IPS-20b (cell line): ENCODE results near the gene IL1B.

ENCODE experiments used
- H3K27ac ChIP-seq: one replicate; pipeline ENCODE4 v1.5.1; 2013; ENCODE audit warnings: low read length
- H3K27me3 ChIP-seq: 2 replicates; pipeline ENCODE4 v1.6.1; 2013; ENCODE audit warnings: mild to moderate bottlenecking, low read length, inconsistent platforms; ENCODE audit not compliant: insufficient read depth
- H3K36me3 ChIP-seq: 2 replicates; pipeline ENCODE4 v1.6.1; 2013; ENCODE audit warnings: low read depth, mild to moderate bottlenecking, inconsistent platforms, low read length, moderate library complexity; ENCODE audit not compliant: insufficient read depth
- H3K4me1 ChIP-seq: 2 replicates; pipeline ENCODE4 v1.6.1; 2013; ENCODE audit warnings: mild to moderate bottlenecking, control low read depth, inconsistent platforms, low read length, moderate library complexity; ENCODE audit not compliant: insufficient read depth
- H3K4me3 ChIP-seq: 2 replicates; pipeline ENCODE4 v1.5.1; 2013; ENCODE audit warnings: mild to moderate bottlenecking, low read length, inconsistent platforms
- H3K9ac ChIP-seq: 2 replicates; pipeline ENCODE4 v1.6.1; 2013; ENCODE audit warnings: low read depth, mild to moderate bottlenecking, inconsistent platforms, low read length, moderate library complexity
- H3K9me3 ChIP-seq: 2 replicates; pipeline ENCODE4 v1.6.1; 2013; ENCODE audit warnings: mild to moderate bottlenecking, low read depth, low read length, inconsistent platforms; ENCODE audit not compliant: insufficient read depth

Gene IL1B

DNA sequence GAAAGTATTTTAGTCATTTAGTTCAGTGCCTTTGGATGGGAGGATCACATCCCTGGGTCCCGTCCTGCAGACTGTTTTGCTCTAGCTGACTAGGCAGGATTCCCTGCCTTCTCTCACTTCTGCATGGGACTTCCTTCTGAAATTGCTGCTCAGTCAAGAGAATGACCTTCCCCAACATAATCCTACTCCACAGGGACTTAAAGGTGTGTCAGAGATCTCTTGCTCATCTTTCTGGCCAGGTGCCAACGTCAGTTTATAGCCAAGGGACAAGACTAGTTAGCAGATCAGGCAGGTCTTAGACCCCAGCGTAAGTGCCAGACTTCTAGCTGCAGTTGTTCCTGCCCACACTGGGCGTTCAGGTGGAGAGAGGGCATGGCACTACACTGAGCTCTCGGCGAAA, 9.5 kb upstream of the IL1B start:
- Histone ChIP-seq H3K27ac (no peak overlapping the region), H3K9ac (no peak overlapping the region), H3K27me3 (no peaks in the 10 kb centered on the region), H3K9me3 (no peaks in the 10 kb centered on the region; the same call in 1 of the 2 replicates), H3K36me3 (no peaks in the 10 kb centered on the region), H3K4me3 (no peak overlapping the region), H3K4me1 (peaks cover 24% of the 10 kb centered on the region; the same call in 1 of the 2 replicates)

DNA sequence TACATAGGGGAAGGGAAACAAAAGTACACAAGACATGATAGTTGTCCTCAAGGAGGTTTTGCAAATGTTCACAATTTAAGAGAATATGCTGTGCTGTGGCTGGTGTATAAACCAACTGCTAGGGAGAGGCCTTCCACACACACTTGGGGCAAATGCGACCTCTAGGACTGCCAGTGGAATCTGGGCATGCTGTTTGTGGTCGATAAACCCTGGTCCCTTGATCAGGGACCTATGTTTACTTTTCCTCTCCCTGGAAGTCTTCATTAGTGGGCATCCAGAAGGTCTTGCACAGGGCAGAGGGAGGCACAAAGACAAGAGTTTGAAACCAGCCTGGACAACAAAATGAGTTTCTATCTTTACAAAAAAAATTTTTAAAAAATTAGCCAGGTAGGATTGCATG, 7.3 kb upstream of the IL1B start:
- H3K4me3 ChIP-seq: no peak overlapping the region
- H3K27ac ChIP-seq: no peak overlapping the region
- H3K9me3 ChIP-seq: no peaks in the 10 kb centered on the region; the same call in 1 of the 2 replicates
- no peak overlapping the region for H3K9ac ChIP-seq
- peaks cover 7% of the 10 kb centered on the region; the same call in 1 of the 2 replicates for H3K4me1 ChIP-seq
- H3K27me3 ChIP-seq: no peaks in the 10 kb centered on the region
- no peaks in the 10 kb centered on the region for H3K36me3 ChIP-seq

GRCh38 chr2:112843288-112843687, 6.7 kb upstream of the IL1B start:
- Histone ChIP-seq H3K4me3 (no peak overlapping the region), H3K4me1 (peaks cover 1% of the 10 kb centered on the region; the same call in 1 of the 2 replicates), H3K9me3 (no peaks in the 10 kb centered on the region; the same call in 1 of the 2 replicates), H3K27ac (no peak overlapping the region), H3K27me3 (no peaks in the 10 kb centered on the region), H3K9ac (no peak overlapping the region), H3K36me3 (no peaks in the 10 kb centered on the region)

DNA sequence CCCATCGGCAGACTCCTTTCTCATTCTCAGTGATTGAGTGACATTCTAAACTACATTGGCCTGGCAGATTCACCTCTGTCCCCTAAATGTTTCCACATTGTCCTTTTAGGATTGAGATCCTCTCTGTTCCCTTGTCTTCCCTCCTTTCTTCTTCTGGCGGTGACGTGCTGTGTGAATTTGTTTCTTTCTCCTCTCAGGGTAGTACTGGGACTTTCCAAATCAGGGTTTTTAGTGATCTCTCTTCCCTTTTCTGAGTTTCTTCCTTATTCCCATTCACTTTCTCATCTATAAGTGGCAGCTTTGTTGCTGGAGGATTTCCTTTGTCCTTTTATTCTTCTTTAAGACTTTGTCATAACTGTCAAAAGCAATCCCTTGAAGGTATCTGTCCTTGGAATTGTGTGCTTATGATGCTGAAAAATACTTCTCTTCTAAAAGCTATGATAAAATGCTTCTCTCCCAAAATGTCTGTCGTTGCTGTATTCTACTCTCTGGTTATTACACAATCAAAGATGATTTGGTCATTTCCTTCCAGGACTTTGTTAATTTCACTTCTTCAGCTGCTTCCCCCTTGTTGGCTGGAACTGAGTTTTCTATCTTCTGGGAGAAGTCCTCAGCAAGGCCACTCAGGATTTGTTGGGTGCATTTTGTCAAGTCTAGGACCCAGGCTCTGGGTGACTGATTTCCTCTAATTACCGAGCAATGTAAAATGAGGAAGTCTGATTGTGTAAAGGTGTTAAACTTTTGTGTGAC, 4.9 kb upstream of the IL1B start:
- Histone ChIP-seq H3K36me3 (no peaks in the 10 kb centered on the region), H3K9ac (no peak overlapping the region), H3K4me1 (peaks cover 2% of the 10 kb centered on the region; the same call in 1 of the 2 replicates), H3K27ac (no peak overlapping the region), H3K27me3 (no peaks in the 10 kb centered on the region), H3K9me3 (no peaks in the 10 kb centered on the region; the same call in 1 of the 2 replicates), H3K4me3 (no peak overlapping the region)

DNA sequence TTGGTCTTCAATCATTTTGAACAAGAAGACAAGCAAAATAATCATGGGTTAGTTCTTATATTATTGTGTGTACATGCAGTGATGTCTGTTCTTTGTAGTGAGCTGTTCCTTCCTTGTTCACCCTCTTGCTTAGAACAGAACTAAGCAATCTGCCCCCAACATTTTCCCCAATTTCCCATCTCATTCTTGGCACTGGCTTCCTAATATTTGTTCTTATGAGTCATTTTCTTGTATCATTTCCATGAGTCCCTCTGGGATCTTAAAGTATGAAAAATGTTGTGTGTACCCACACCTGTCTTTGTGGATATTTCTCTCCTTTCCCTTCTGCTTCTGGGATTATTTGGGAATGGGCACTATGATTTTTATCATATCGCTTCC, 3.5 kb upstream of the IL1B start:
- H3K9ac ChIP-seq: no peak overlapping the region
- no peak overlapping the region for H3K27ac ChIP-seq
- H3K36me3 ChIP-seq: no peaks in the 10 kb centered on the region
- H3K4me3 ChIP-seq: no peak overlapping the region
- peaks cover 6% of the 10 kb centered on the region for H3K4me1 ChIP-seq
- H3K27me3 ChIP-seq: no peaks in the 10 kb centered on the region
- H3K9me3 ChIP-seq: no peaks in the 10 kb centered on the region

- Histone ChIP-seq H3K9ac (no peak overlapping the region), H3K4me3 (no peak overlapping the region), H3K27ac (no peak overlapping the region), H3K27me3 (no peaks in the 10 kb centered on the region), H3K36me3 (no peaks in the 10 kb centered on the region), H3K4me1 (peaks cover 6% of the 10 kb centered on the region), H3K9me3 (no peaks in the 10 kb centered on the region)
Observed at GRCh38 chr2:112839407-112840067, 3.0 kb upstream of the IL1B start.

- Histone ChIP-seq H3K4me3 (no peak overlapping the region), H3K27ac (no peak overlapping the region), H3K4me1 (peaks cover 6% of the 10 kb centered on the region), H3K9me3 (no peaks in the 10 kb centered on the region), H3K36me3 (no peaks in the 10 kb centered on the region), H3K27me3 (no peaks in the 10 kb centered on the region), H3K9ac (no peak overlapping the region)
Observed at GRCh38 chr2:112836163-112836560, 417 bp downstream of the IL1B start.

DNA sequence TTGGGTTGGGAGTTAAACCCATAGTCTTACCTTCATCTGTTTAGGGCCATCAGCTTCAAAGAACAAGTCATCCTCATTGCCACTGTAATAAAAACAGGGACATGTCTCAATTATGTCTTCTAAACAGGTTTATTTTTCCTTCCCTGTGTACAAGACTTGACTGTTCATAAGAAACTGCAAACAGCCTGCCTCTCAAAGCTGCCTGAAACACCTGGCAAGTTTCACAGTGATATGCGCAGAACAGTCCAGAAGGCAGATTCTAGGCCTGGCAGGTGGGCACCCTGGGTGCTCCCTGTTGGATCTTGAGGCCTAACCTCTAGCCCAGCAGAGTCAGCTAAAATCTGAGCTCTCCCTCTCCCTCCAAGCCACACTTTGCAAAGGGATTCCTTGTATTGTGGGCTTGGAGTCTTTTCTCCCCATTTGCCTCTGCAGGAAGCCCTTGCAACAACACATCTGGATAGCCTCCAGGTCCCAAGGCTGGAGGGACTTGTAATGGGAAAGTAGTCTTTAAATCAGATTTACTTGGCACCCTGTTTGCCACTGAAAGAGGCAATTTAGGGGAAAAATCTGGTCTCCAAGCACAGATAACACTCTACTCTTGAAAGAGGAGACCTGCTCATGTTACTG, 930 bp downstream of the IL1B start:
- no peak overlapping the region for H3K27ac ChIP-seq
- H3K36me3 ChIP-seq: no peaks in the 10 kb centered on the region
- no peak overlapping the region for H3K4me3 ChIP-seq
- no peaks in the 10 kb centered on the region for H3K9me3 ChIP-seq
- no peak overlapping the region for H3K9ac ChIP-seq
- peaks cover 6% of the 10 kb centered on the region for H3K4me1 ChIP-seq
- H3K27me3 ChIP-seq: no peaks in the 10 kb centered on the region

- no peak overlapping the region for H3K27ac ChIP-seq
- H3K4me3 ChIP-seq: no peak overlapping the region
Observed at GRCh38 chr2:112835061-112835501, 1.5 kb downstream of the IL1B start.

GRCh38 chr2:112834396-112835037, 2.1 kb downstream of the IL1B start:
- Histone ChIP-seq H3K27ac (no peak overlapping the region), H3K27me3 (no peaks in the 10 kb centered on the region), H3K9me3 (no peaks in the 10 kb centered on the region), H3K4me1 (peaks cover 6% of the 10 kb centered on the region), H3K36me3 (no peaks in the 10 kb centered on the region), H3K4me3 (no peak overlapping the region), H3K9ac (no peak overlapping the region)

More at GRCh38 chr2:112835061-112835501, 1.5 kb downstream of the IL1B start:
- H3K4me1 ChIP-seq: peaks cover 6% of the 10 kb centered on the region
- no peaks in the 10 kb centered on the region for H3K36me3 ChIP-seq
- H3K9ac ChIP-seq: no peak overlapping the region
- H3K9me3 ChIP-seq: no peaks in the 10 kb centered on the region
- H3K27me3 ChIP-seq: no peaks in the 10 kb centered on the region

- peaks cover 6% of the 10 kb centered on the region for H3K4me1 ChIP-seq
- H3K36me3 ChIP-seq: no peaks in the 10 kb centered on the region
- no peak overlapping the region for H3K4me3 ChIP-seq
- H3K9me3 ChIP-seq: no peaks in the 10 kb centered on the region
- H3K27me3 ChIP-seq: no peaks in the 10 kb centered on the region
- H3K9ac ChIP-seq: no peak overlapping the region
- no peak overlapping the region for H3K27ac ChIP-seq
Observed at GRCh38 chr2:112833976-112834375, 2.6 kb downstream of the IL1B start.
